Measurements from ENCODE around the gene ABCA9.

Gene ABCA9

GRCh38 chr17:69044371-69044770 is 16.4 kb downstream of the ABCA9 start:
- H2BK15ac ChIP-seq (replicated peaks; ENCODE audit: low read depth): no peak overlapping the region
- H4K5ac ChIP-seq (ENCODE audit: low read length): no peak overlapping the region
- H3K36me3 ChIP-seq (ENCODE audit: control insufficient read depth, insufficient read depth, low read length): no peaks in the 10 kb centered on the region
- no peak overlapping the region for H3K27ac ChIP-seq (ENCODE audit: low read depth, low read length)
- H3K56ac ChIP-seq (ENCODE audit: low read length): no peak overlapping the region
- DNase-seq: no peak
- H3K23ac ChIP-seq (ENCODE audit: low read length): no peak overlapping the region
- H3K4me1 ChIP-seq (ENCODE audit: control insufficient read depth, low read depth, low read length): peaks cover 2% of the 10 kb centered on the region
- no peak overlapping the region for H3K18ac ChIP-seq (ENCODE audit: low read length)
- H3K27me3 ChIP-seq (ENCODE audit: insufficient read depth, low read length, poor library complexity): no peaks in the 10 kb centered on the region
- no peak overlapping the region for H2BK120ac ChIP-seq (ENCODE audit: low read depth, low read length)
- no peak overlapping the region for H2AK5ac ChIP-seq (ENCODE audit: low read length)
- no peak overlapping the region for H4K8ac ChIP-seq (ENCODE audit: low read depth, low read length)
- no peaks in the 10 kb centered on the region for H3K79me2 ChIP-seq (ENCODE audit: control insufficient read depth, insufficient read depth, low read length)
- H3K9ac ChIP-seq (ENCODE audit: low read length): no peak overlapping the region
- no peak overlapping the region for H3K4me2 ChIP-seq (ENCODE audit: low read length)
- no peak overlapping the region for H3K4me3 ChIP-seq (ENCODE audit: low read length)
- no CpG with 5 or more reads among the region's 2 CpGs for WGBS (ENCODE audit: extremely low coverage, insufficient coverage, low lambda C conversion rate)
- no peak overlapping the region for H3K4ac ChIP-seq (ENCODE audit: low read depth, low read length)
- H3K79me1 ChIP-seq (ENCODE audit: low read length): no peaks in the 10 kb centered on the region
- no peak overlapping the region for H2BK5ac ChIP-seq (ENCODE audit: low read length)

DNA sequence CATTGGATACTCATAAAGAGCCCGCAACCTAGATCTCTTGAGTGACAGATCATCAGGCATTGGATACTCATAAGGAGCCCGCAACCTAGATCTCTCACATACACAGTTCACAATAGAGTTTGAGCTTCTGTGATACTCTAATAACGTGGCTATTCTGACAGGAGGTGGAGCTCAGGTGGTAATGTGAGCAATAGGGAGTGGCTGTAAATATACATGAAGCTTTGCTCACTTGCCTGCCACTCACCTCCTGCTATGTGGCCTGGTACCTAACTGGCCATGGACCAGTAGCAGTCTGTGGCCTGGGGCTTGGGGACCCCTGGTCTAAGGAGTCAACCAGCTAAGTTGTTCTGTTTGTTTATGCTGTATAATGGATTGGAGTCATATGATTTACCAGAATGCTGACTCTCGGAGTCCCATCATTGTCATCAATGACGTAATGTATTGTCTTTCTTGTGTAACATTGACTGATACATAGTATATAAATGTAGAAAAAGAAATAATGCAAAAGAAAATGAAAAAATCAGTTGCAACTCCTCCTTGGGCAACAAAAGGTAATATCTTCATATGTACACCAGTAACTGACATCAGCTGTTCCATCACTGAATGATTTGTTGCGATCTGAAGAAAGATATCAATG is 17.5 kb downstream of the ABCA9 start:
- no peak overlapping the region for H4K8ac ChIP-seq (ENCODE audit: low read depth, low read length)
- no peaks in the 10 kb centered on the region for H3K79me2 ChIP-seq (ENCODE audit: control insufficient read depth, insufficient read depth, low read length)
- no peak overlapping the region for H3K4me2 ChIP-seq (ENCODE audit: low read length)
- no peaks in the 10 kb centered on the region for H3K27me3 ChIP-seq (ENCODE audit: insufficient read depth, low read length, poor library complexity)
- no peak overlapping the region for H4K5ac ChIP-seq (ENCODE audit: low read length)
- no peak overlapping the region for H2BK5ac ChIP-seq (ENCODE audit: low read length)
- H2AK5ac ChIP-seq (ENCODE audit: low read length): no peak overlapping the region
- DNase-seq: no peak
- H2BK15ac ChIP-seq (replicated peaks; ENCODE audit: low read depth): no peak overlapping the region
- no CpG with 5 or more reads among the region's 6 CpGs for WGBS (ENCODE audit: extremely low coverage, insufficient coverage, low lambda C conversion rate)
- no peak overlapping the region for H3K27ac ChIP-seq (ENCODE audit: low read depth, low read length)
- no peak overlapping the region for H3K56ac ChIP-seq (ENCODE audit: low read length)
- H2BK120ac ChIP-seq (ENCODE audit: low read depth, low read length): no peak overlapping the region
- H3K9ac ChIP-seq (ENCODE audit: low read length): no peak overlapping the region
- H3K23ac ChIP-seq (ENCODE audit: low read length): no peak overlapping the region
- peaks cover under 1% of the 10 kb centered on the region for H3K4me1 ChIP-seq (ENCODE audit: control insufficient read depth, low read depth, low read length)
- no peaks in the 10 kb centered on the region for H3K79me1 ChIP-seq (ENCODE audit: low read length)
- no peak overlapping the region for H3K4ac ChIP-seq (ENCODE audit: low read depth, low read length)
- H3K4me3 ChIP-seq (ENCODE audit: low read length): no peak overlapping the region
- no peaks in the 10 kb centered on the region for H3K36me3 ChIP-seq (ENCODE audit: control insufficient read depth, insufficient read depth, low read length)
- no peak overlapping the region for H3K18ac ChIP-seq (ENCODE audit: low read length)

DNA sequence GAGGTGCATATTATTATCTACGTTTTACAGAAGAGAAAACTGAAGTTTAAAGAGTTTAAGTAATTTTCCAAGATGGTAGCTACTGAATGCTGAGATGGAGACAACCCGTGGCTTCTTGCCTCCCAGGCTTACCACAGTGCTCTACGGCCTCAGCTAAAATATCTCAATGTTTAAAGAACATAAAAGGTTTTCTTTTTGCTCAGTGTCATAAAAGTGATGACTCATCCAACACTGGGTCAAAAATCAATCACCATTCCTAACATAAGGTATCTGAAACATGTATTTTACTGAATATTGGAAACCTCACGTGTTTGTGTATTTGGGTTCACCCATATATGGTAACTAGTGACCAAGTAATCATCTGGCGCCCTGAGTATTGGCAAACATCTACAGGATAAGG is 18.4 kb downstream of the ABCA9 start:
- Histone ChIP-seq H3K27me3 (ENCODE audit: insufficient read depth, low read length, poor library complexity) (no peaks in the 10 kb centered on the region), H3K23ac (ENCODE audit: low read length) (no peak overlapping the region), H3K56ac (ENCODE audit: low read length) (no peak overlapping the region), H4K5ac (ENCODE audit: low read length) (no peak overlapping the region), H3K4ac (ENCODE audit: low read depth, low read length) (no peak overlapping the region), H2BK120ac (ENCODE audit: low read depth, low read length) (no peak overlapping the region), H3K18ac (ENCODE audit: low read length) (no peak overlapping the region), H3K79me2 (ENCODE audit: control insufficient read depth, insufficient read depth, low read length) (no peaks in the 10 kb centered on the region), H4K8ac (ENCODE audit: low read depth, low read length) (no peak overlapping the region), H2AK5ac (ENCODE audit: low read length) (no peak overlapping the region), H3K9ac (ENCODE audit: low read length) (no peak overlapping the region), H3K27ac (ENCODE audit: low read depth, low read length) (no peak overlapping the region), H2BK15ac (replicated peaks; ENCODE audit: low read depth) (no peak overlapping the region), H2BK5ac (ENCODE audit: low read length) (no peak overlapping the region), H3K4me1 (ENCODE audit: control insufficient read depth, low read depth, low read length) (no peaks in the 10 kb centered on the region), H3K36me3 (ENCODE audit: control insufficient read depth, insufficient read depth, low read length) (no peaks in the 10 kb centered on the region), H3K4me2 (ENCODE audit: low read length) (no peak overlapping the region), H3K79me1 (ENCODE audit: low read length) (no peaks in the 10 kb centered on the region), H3K4me3 (ENCODE audit: low read length) (no peak overlapping the region)
- DNase-seq: no peak
- no CpG with 5 or more reads among the region's 5 CpGs for WGBS (ENCODE audit: extremely low coverage, insufficient coverage, low lambda C conversion rate)

GRCh38 chr17:69031839-69032238 is 28.9 kb downstream of the ABCA9 start:
- Histone ChIP-seq H3K27ac (ENCODE audit: low read depth, low read length) (no peak overlapping the region), H3K4ac (ENCODE audit: low read depth, low read length) (no peak overlapping the region), H3K4me1 (ENCODE audit: control insufficient read depth, low read depth, low read length) (no peaks in the 10 kb centered on the region), H3K4me3 (ENCODE audit: low read length) (no peak overlapping the region), H4K5ac (ENCODE audit: low read length) (no peak overlapping the region), H3K9ac (ENCODE audit: low read length) (no peak overlapping the region), H2BK15ac (replicated peaks; ENCODE audit: low read depth) (no peak overlapping the region), H3K79me1 (ENCODE audit: low read length) (no peaks in the 10 kb centered on the region), H3K56ac (ENCODE audit: low read length) (no peak overlapping the region), H2BK5ac (ENCODE audit: low read length) (no peak overlapping the region), H3K36me3 (ENCODE audit: control insufficient read depth, insufficient read depth, low read length) (no peaks in the 10 kb centered on the region), H3K23ac (ENCODE audit: low read length) (no peak overlapping the region), H3K18ac (ENCODE audit: low read length) (no peak overlapping the region), H3K27me3 (ENCODE audit: insufficient read depth, low read length, poor library complexity) (no peaks in the 10 kb centered on the region), H3K4me2 (ENCODE audit: low read length) (no peak overlapping the region), H2BK120ac (ENCODE audit: low read depth, low read length) (no peak overlapping the region), H4K8ac (ENCODE audit: low read depth, low read length) (no peak overlapping the region), H2AK5ac (ENCODE audit: low read length) (no peak overlapping the region), H3K79me2 (ENCODE audit: control insufficient read depth, insufficient read depth, low read length) (no peaks in the 10 kb centered on the region)
- no CpG with 5 or more reads among the region's 3 CpGs for WGBS (ENCODE audit: extremely low coverage, insufficient coverage, low lambda C conversion rate)
- no peak for DNase-seq

- H3K4ac ChIP-seq (ENCODE audit: low read depth, low read length): no peak overlapping the region
- H3K23ac ChIP-seq (ENCODE audit: low read length): no peak overlapping the region
- no peak overlapping the region for H3K18ac ChIP-seq (ENCODE audit: low read length)
- no peak overlapping the region for H3K27ac ChIP-seq (ENCODE audit: low read depth, low read length)
- no peak overlapping the region for H2BK5ac ChIP-seq (ENCODE audit: low read length)
- no peaks in the 10 kb centered on the region for H3K4me1 ChIP-seq (ENCODE audit: control insufficient read depth, low read depth, low read length)
- no peak overlapping the region for H3K4me2 ChIP-seq (ENCODE audit: low read length)
- no peak overlapping the region for H4K8ac ChIP-seq (ENCODE audit: low read depth, low read length)
- no peak overlapping the region for H3K56ac ChIP-seq (ENCODE audit: low read length)
- no peaks in the 10 kb centered on the region for H3K36me3 ChIP-seq (ENCODE audit: control insufficient read depth, insufficient read depth, low read length)
- H3K9ac ChIP-seq (ENCODE audit: low read length): no peak overlapping the region
- no peak overlapping the region for H3K4me3 ChIP-seq (ENCODE audit: low read length)
- no CpG with 5 or more reads among the region's 1 CpG for WGBS (ENCODE audit: extremely low coverage, insufficient coverage, low lambda C conversion rate)
- no peak overlapping the region for H2BK120ac ChIP-seq (ENCODE audit: low read depth, low read length)
- peak; percentile 33 for DNase-seq
- H4K5ac ChIP-seq (ENCODE audit: low read length): no peak overlapping the region
- no peak overlapping the region for H2BK15ac ChIP-seq (replicated peaks; ENCODE audit: low read depth)
- no peaks in the 10 kb centered on the region for H3K79me1 ChIP-seq (ENCODE audit: low read length)
- no peaks in the 10 kb centered on the region for H3K27me3 ChIP-seq (ENCODE audit: insufficient read depth, low read length, poor library complexity)
- H3K79me2 ChIP-seq (ENCODE audit: control insufficient read depth, insufficient read depth, low read length): no peaks in the 10 kb centered on the region
- H2AK5ac ChIP-seq (ENCODE audit: low read length): no peak overlapping the region
These were observed 30.6 kb downstream of the ABCA9 start for GRCh38 chr17:69030169-69030568.

DNA sequence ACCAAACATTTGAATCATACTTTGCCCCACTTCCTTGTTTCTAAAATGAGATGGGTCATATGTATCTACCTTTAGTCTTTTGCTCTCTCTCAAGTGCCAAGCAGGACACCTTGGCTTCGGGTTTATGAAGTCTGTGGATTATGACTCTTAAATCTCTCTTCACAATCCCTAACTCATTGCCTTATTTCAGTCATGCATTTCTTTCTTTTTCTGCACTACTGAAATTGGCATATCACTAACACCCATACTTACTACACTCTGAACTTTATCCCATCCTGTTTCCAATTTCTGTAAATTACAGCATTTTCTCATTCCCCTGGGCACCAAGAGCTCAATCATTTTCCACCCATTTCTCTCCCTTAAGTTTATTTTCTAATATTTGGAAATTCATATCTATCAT is 42.0 kb downstream of the ABCA9 start:
- Histone ChIP-seq H3K27ac (ENCODE audit: low read depth, low read length) (no peak overlapping the region), H3K4me3 (ENCODE audit: low read length) (no peak overlapping the region), H2BK5ac (ENCODE audit: low read length) (no peak overlapping the region), H3K36me3 (ENCODE audit: control insufficient read depth, insufficient read depth, low read length) (no peaks in the 10 kb centered on the region), H3K4me1 (ENCODE audit: control insufficient read depth, low read depth, low read length) (no peaks in the 10 kb centered on the region), H3K23ac (ENCODE audit: low read length) (no peak overlapping the region), H3K9ac (ENCODE audit: low read length) (no peak overlapping the region), H3K4me2 (ENCODE audit: low read length) (no peak overlapping the region), H3K18ac (ENCODE audit: low read length) (no peak overlapping the region), H4K5ac (ENCODE audit: low read length) (no peak overlapping the region), H3K79me1 (ENCODE audit: low read length) (no peaks in the 10 kb centered on the region), H3K27me3 (ENCODE audit: insufficient read depth, low read length, poor library complexity) (no peaks in the 10 kb centered on the region), H2BK15ac (replicated peaks; ENCODE audit: low read depth) (no peak overlapping the region), H3K56ac (ENCODE audit: low read length) (no peak overlapping the region), H3K79me2 (ENCODE audit: control insufficient read depth, insufficient read depth, low read length) (no peaks in the 10 kb centered on the region), H3K4ac (ENCODE audit: low read depth, low read length) (no peak overlapping the region), H2AK5ac (ENCODE audit: low read length) (no peak overlapping the region), H4K8ac (ENCODE audit: low read depth, low read length) (no peak overlapping the region), H2BK120ac (ENCODE audit: low read depth, low read length) (no peak overlapping the region)
- no peak for DNase-seq
- WGBS (ENCODE audit: extremely low coverage, insufficient coverage, low lambda C conversion rate): no CpG with 5 or more reads among the region's 1 CpG
